ENCODE measurements around the gene NEO1.

NEO1 gene

GRCh38 chr15:73065114-73065513 is 12.9 kb downstream of the NEO1 start:
- Histone ChIP-seq H3K9me2 (replicated peaks; ENCODE audit: control insufficient read depth, low read length) (no peaks in the 10 kb centered on the region), H3K9me3 (ENCODE audit: control insufficient read depth, insufficient read depth, low read length) (no peaks in the 10 kb centered on the region), H3K4me2 (ENCODE audit: low read length) (no peak overlapping the region), H3K79me2 (ENCODE audit: control insufficient read depth, low read length) (no peaks in the 10 kb centered on the region), H3F3A (ENCODE audit: control insufficient read depth, insufficient read depth) (no peaks in the 10 kb centered on the region), H3K27ac (ENCODE audit: low read depth, low read length) (no peak overlapping the region), H4K20me1 (ENCODE audit: control insufficient read depth, insufficient read depth, low read depth, low read length) (no peaks in the 10 kb centered on the region), H3K4me1 (ENCODE audit: control insufficient read depth, low read length) (no peaks in the 10 kb centered on the region), H3K27me3 (ENCODE audit: control insufficient read depth, low read length) (peaks cover 15% of the 10 kb centered on the region), H3K4me3 (ENCODE audit: low read length) (no peak overlapping the region), H3K36me3 (ENCODE audit: control insufficient read depth, low read length) (no peaks in the 10 kb centered on the region)
- no peak for TF ChIP-seq CTCF (IDR thresholded peaks at IDR 0.05; ENCODE audit: low read depth, low read length, poor library complexity, severe bottlenecking)
- TF ChIP-seq EZH2phosphoT487 (IDR thresholded peaks at IDR 0.05; ENCODE audit: borderline replicate concordance, low read length), result no peak

GRCh38 chr15:73069109-73069508 is 16.8 kb downstream of the NEO1 start:
- H3K4me2 ChIP-seq (ENCODE audit: low read length), result no peak overlapping the region
- H3K9me3 ChIP-seq (ENCODE audit: control insufficient read depth, insufficient read depth, low read length), result no peaks in the 10 kb centered on the region
- no peak overlapping the region for H3K27ac ChIP-seq (ENCODE audit: low read depth, low read length)
- H4K20me1 ChIP-seq (ENCODE audit: control insufficient read depth, insufficient read depth, low read depth, low read length), result no peaks in the 10 kb centered on the region
- no peaks in the 10 kb centered on the region for H3K36me3 ChIP-seq (ENCODE audit: control insufficient read depth, low read length)
- no peak overlapping the region for H3K4me3 ChIP-seq (ENCODE audit: low read length)
- no peaks in the 10 kb centered on the region for H3K9me2 ChIP-seq (replicated peaks; ENCODE audit: control insufficient read depth, low read length)
- peaks cover 24% of the 10 kb centered on the region for H3K27me3 ChIP-seq (ENCODE audit: control insufficient read depth, low read length)
- no peaks in the 10 kb centered on the region for H3F3A ChIP-seq (ENCODE audit: control insufficient read depth, insufficient read depth)
- no peaks in the 10 kb centered on the region for H3K4me1 ChIP-seq (ENCODE audit: control insufficient read depth, low read length)
- TF ChIP-seq CTCF (IDR thresholded peaks at IDR 0.05; ENCODE audit: low read depth, low read length, poor library complexity, severe bottlenecking), result no peak
- TF ChIP-seq EZH2phosphoT487 (IDR thresholded peaks at IDR 0.05; ENCODE audit: borderline replicate concordance, low read length), result no peak
- H3K79me2 ChIP-seq (ENCODE audit: control insufficient read depth, low read length), result no peaks in the 10 kb centered on the region

GRCh38 chr15:73072894-73073293 is 20.6 kb downstream of the NEO1 start:
- no peak overlapping the region for H3K4me2 ChIP-seq (ENCODE audit: low read length)
- no peak overlapping the region for H3K4me3 ChIP-seq (ENCODE audit: low read length)
- H3K9me3 ChIP-seq (ENCODE audit: control insufficient read depth, insufficient read depth, low read length), result no peaks in the 10 kb centered on the region
- no peaks in the 10 kb centered on the region for H3K79me2 ChIP-seq (ENCODE audit: control insufficient read depth, low read length)
- H4K20me1 ChIP-seq (ENCODE audit: control insufficient read depth, insufficient read depth, low read depth, low read length), result no peaks in the 10 kb centered on the region; the same call in 1 of the 2 replicates
- no peaks in the 10 kb centered on the region for H3F3A ChIP-seq (ENCODE audit: control insufficient read depth, insufficient read depth)
- H3K27me3 ChIP-seq (ENCODE audit: control insufficient read depth, low read length), result peaks cover 32% of the 10 kb centered on the region
- H3K36me3 ChIP-seq (ENCODE audit: control insufficient read depth, low read length), result no peaks in the 10 kb centered on the region
- TF ChIP-seq CTCF (IDR thresholded peaks at IDR 0.05; ENCODE audit: low read depth, low read length, poor library complexity, severe bottlenecking), result no peak
- no peak for TF ChIP-seq EZH2phosphoT487 (IDR thresholded peaks at IDR 0.05; ENCODE audit: borderline replicate concordance, low read length)
- H3K9me2 ChIP-seq (replicated peaks; ENCODE audit: control insufficient read depth, low read length), result no peaks in the 10 kb centered on the region
- no peaks in the 10 kb centered on the region for H3K4me1 ChIP-seq (ENCODE audit: control insufficient read depth, low read length)
- H3K27ac ChIP-seq (ENCODE audit: low read depth, low read length), result no peak overlapping the region

GRCh38 chr15:73074241-73074640 is 22.0 kb downstream of the NEO1 start:
- H3K79me2 ChIP-seq (ENCODE audit: control insufficient read depth, low read length), result no peaks in the 10 kb centered on the region
- H3K4me1 ChIP-seq (ENCODE audit: control insufficient read depth, low read length), result no peaks in the 10 kb centered on the region
- H3K27me3 ChIP-seq (ENCODE audit: control insufficient read depth, low read length), result peaks cover 35% of the 10 kb centered on the region
- no peaks in the 10 kb centered on the region for H3F3A ChIP-seq (ENCODE audit: control insufficient read depth, insufficient read depth)
- no peak overlapping the region for H3K4me2 ChIP-seq (ENCODE audit: low read length)
- no peaks in the 10 kb centered on the region; the same call in 1 of the 2 replicates for H4K20me1 ChIP-seq (ENCODE audit: control insufficient read depth, insufficient read depth, low read depth, low read length)
- no peak overlapping the region for H3K27ac ChIP-seq (ENCODE audit: low read depth, low read length)
- H3K4me3 ChIP-seq (ENCODE audit: low read length), result no peak overlapping the region
- TF ChIP-seq EZH2phosphoT487 (IDR thresholded peaks at IDR 0.05; ENCODE audit: borderline replicate concordance, low read length) (no peak), CTCF (IDR thresholded peaks at IDR 0.05; ENCODE audit: low read depth, low read length, poor library complexity, severe bottlenecking) (no peak)
- no peaks in the 10 kb centered on the region for H3K9me3 ChIP-seq (ENCODE audit: control insufficient read depth, insufficient read depth, low read length)
- no peaks in the 10 kb centered on the region for H3K9me2 ChIP-seq (replicated peaks; ENCODE audit: control insufficient read depth, low read length)
- no peaks in the 10 kb centered on the region for H3K36me3 ChIP-seq (ENCODE audit: control insufficient read depth, low read length)
